ENCODE results near the gene FBXL13.
"Not testable (repeated sequence)": the region's sequence is repeated elsewhere in the genome, so short reads cannot be mapped to it uniquely, and the experiment has no call there.

DNA sequence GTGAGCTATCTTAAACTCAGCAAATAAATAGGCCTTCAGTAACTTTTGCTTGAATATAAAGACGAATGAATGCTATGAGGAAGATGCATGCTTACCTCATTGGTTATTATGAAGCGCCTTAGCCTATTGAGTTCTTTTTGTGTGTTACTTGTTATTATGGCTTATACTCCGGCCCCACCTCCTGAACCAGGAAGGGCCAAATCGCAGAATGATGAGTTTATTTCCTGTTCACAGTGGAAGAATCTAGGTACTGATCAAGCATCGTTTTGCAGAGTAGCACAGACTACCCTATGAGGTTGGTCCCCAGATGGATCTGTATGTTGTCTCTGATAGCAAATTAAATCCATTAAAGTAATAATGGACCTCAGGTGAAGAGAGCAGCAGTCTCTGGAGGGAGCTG lies 283.2 kb downstream of the FBXL13 start:
- not testable (repeated sequence) for TF ChIP-seq CTCF (conservative IDR thresholded peaks at IDR 0.05 in 1 of 2, IDR thresholded peaks at IDR 0.05 in 1 of 2; ENCODE audit: extremely low read depth in 1 of 2, insufficient read depth in 1 of 2, low read depth in 1 of 2, low read length in 2 of 2); EZH2 (IDR thresholded peaks at IDR 0.05; ENCODE audit: borderline replicate concordance, low read length)

Data from mammary epithelial cell (primary cell).